Measurements from ENCODE around the gene PRR7.

GRCh38 chr5:177430140-177430951 lies 16.3 kb upstream of the PRR7 start:
- TF ChIP-seq SMC3 (conservative IDR thresholded peaks at IDR 0.05; ENCODE audit: poor library complexity) (no peak), EZH2 (IDR thresholded peaks at IDR 0.05; ENCODE audit: borderline replicate concordance, insufficient read depth, low read length, poor library complexity, severe bottlenecking) (no peak)
- TF ChIP-seq, protein P1, sequence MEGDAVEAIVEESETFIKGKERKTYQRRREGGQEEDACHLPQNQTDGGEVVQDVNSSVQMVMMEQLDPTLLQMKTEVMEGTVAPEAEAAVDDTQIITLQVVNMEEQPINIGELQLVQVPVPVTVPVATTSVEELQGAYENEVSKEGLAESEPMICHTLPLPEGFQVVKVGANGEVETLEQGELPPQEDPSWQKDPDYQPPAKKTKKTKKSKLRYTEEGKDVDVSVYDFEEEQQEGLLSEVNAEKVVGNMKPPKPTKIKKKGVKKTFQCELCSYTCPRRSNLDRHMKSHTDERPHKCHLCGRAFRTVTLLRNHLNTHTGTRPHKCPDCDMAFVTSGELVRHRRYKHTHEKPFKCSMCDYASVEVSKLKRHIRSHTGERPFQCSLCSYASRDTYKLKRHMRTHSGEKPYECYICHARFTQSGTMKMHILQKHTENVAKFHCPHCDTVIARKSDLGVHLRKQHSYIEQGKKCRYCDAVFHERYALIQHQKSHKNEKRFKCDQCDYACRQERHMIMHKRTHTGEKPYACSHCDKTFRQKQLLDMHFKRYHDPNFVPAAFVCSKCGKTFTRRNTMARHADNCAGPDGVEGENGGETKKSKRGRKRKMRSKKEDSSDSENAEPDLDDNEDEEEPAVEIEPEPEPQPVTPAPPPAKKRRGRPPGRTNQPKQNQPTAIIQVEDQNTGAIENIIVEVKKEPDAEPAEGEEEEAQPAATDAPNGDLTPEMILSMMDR (IDR thresholded peaks at IDR 0.05; ENCODE audit: poor library complexity, severe bottlenecking): no peak
